Measurements from ENCODE around the gene KDM4B. TPM values are rescaled to one million over a fixed set of nuclear protein-coding genes. Genes with fewer than 3 reads are reported as not detected.

The KDM4B gene
- total RNA-seq, 4 donors from 2014 or later, result 14.0 to 39.9 (median 19.5) TPM

- peaks cover 3 to 67% (median 12%) of the 10 kb centered on the region in 3 donors for H3K4me1 ChIP-seq
- TF ChIP-seq POLR2A (IDR thresholded peaks at IDR 0.05), result no peak
- TF ChIP-seq CTCF (IDR thresholded peaks at IDR 0.05), result no peak
- H3K4me3 ChIP-seq, result no peak overlapping the region
- H3K36me3 ChIP-seq, result peaks cover 0 to 15% (median 0%) of the 10 kb centered on the region in 3 donors
- H3K9me3 ChIP-seq, result no peaks in the 10 kb centered on the region
- intact Hi-C loops (cut with DNase I), result no loop called here
- no peak for DNase-seq
- 81 to 91% methylated on average over 8 to 14 of the region's 19 CpGs for WGBS, 2 donors
- no peak overlapping the region for H3K27ac ChIP-seq
- H3K27me3 ChIP-seq, result no peaks in the 10 kb centered on the region
These were observed 17.6 kb downstream of the KDM4B start for GRCh38 chr19:4986471-4986891.

- Histone ChIP-seq H3K27me3 (no peaks in the 10 kb centered on the region), H3K36me3 (peaks cover 0 to 21% (median 0%) of the 10 kb centered on the region in 3 donors), H3K27ac (no peak overlapping the region), H3K9me3 (no peaks in the 10 kb centered on the region), H3K4me1 (peaks cover 3 to 64% (median 12%) of the 10 kb centered on the region in 3 donors), H3K4me3 (no peak overlapping the region)
- no peak for DNase-seq
- TF ChIP-seq POLR2A (IDR thresholded peaks at IDR 0.05), result no peak
- no peak for TF ChIP-seq CTCF (IDR thresholded peaks at IDR 0.05)
- 60 to 78% methylated on average over 10 to 11 of the region's 11 CpGs for WGBS, 2 donors
- intact Hi-C loops (cut with DNase I), result no loop called here
These were observed 18.3 kb downstream of the KDM4B start for GRCh38 chr19:4987256-4987655.

- TF ChIP-seq CTCF (IDR thresholded peaks at IDR 0.05) (no peak), POLR2A (IDR thresholded peaks at IDR 0.05) (no peak)
- H3K4me3 ChIP-seq, result no peak overlapping the region
- DNase-seq, result no peak
- no peaks in the 10 kb centered on the region for H3K9me3 ChIP-seq
- intact Hi-C loops (cut with DNase I), result no loop called here
- WGBS, 2 donors, result 81 to 85% methylated on average over 17 to 21 of the region's 24 CpGs
- peaks cover 0 to 24% (median 0%) of the 10 kb centered on the region in 3 donors for H3K36me3 ChIP-seq
- no peak overlapping the region for H3K27ac ChIP-seq
- no peaks in the 10 kb centered on the region for H3K27me3 ChIP-seq
- peaks cover 3 to 64% (median 12%) of the 10 kb centered on the region in 3 donors for H3K4me1 ChIP-seq
These were observed 18.9 kb downstream of the KDM4B start for GRCh38 chr19:4987692-4988370.

- intact Hi-C loops (cut with DNase I), result no loop called here
- Histone ChIP-seq H3K36me3 (peaks cover 0 to 21% (median 0%) of the 10 kb centered on the region in 3 donors), H3K27me3 (no peaks in the 10 kb centered on the region), H3K27ac (peak overlapping the region in 3 of 4 donors; percentile 1 to 50 (median 16)), H3K4me1 (peaks cover 3 to 56% (median 6%) of the 10 kb centered on the region in 3 donors), H3K4me3 (peak overlapping the region in 1 of 4 donors; percentile 24), H3K9me3 (no peaks in the 10 kb centered on the region)
- DNase-seq, result no peak
- TF ChIP-seq CTCF (IDR thresholded peaks at IDR 0.05) (no peak), POLR2A (IDR thresholded peaks at IDR 0.05) (no peak)
- 56 to 71% methylated on average over 10 to 12 of the region's 13 CpGs for WGBS, 2 donors
These were observed 19.9 kb downstream of the KDM4B start for GRCh38 chr19:4988770-4989251.

- 69 to 71% methylated on average over 7 of the region's 7 CpGs for WGBS, 2 donors
- no peaks in the 10 kb centered on the region for H3K9me3 ChIP-seq
- peaks cover 3 to 44% (median 6%) of the 10 kb centered on the region in 3 donors for H3K4me1 ChIP-seq
- no peaks in the 10 kb centered on the region for H3K27me3 ChIP-seq
- intact Hi-C loops (cut with DNase I), result no loop called here
- peaks cover 0 to 23% (median 0%) of the 10 kb centered on the region in 3 donors for H3K36me3 ChIP-seq
- no peak overlapping the region for H3K4me3 ChIP-seq
- TF ChIP-seq POLR2A (IDR thresholded peaks at IDR 0.05), result no peak
- TF ChIP-seq CTCF (IDR thresholded peaks at IDR 0.05), result no peak
- DNase-seq, result no peak
- H3K27ac ChIP-seq, result no peak overlapping the region
These were observed 21.4 kb downstream of the KDM4B start for GRCh38 chr19:4990306-4990705.
